GM19438 (cell line): ENCODE results near the gene UNC5CL.

ENCODE experiments used
- ATAC-seq: cut with Tn5 transposase; IDR thresholded peaks from one replicate; pipeline ENCODE4 v1.9.1; 2021; ENCODE audit warnings: low read depth; ENCODE audit not compliant: unreplicated experiment

UNC5CL gene

DNA sequence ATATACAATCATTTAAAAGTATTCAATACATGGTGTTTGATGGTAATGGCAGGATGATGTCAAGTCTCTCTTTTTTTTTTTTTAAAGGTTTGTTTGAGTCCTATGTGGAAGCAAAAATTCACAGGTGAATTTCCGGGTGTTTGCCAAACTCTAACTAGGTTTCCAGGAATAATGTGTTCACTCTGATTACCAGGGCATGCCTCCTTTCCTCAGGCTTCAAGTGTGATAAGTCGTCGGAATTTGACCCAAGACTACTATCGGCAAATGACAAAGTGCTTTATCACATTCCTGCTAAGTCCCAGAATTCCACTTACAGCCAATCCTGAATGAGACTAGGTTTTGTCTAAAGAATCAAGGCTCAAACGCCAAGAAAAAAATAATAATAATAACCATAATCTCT lies 25.8 kb upstream of the UNC5CL start:
- no peak for ATAC-seq

DNA sequence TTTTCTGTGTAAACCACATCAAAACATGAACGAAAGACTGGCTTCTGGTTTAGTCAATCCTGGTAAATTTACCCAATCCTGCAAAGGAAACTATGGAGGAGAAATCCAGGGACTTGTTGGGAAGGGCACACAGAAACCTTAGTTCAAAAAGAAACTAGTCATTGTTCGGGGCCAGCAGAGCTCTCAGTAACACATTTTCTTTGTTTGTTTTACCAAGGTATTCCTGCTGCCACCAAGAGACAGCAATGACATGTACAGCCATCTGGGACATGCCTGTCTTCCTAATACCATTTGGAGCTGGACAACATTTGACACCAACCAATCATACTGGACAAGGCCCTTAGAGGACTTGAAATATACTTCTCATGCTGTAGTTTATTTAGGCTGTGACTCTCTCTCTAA lies 24.9 kb upstream of the UNC5CL start:
- no peak for ATAC-seq

- no peak for ATAC-seq
These were observed 23.0 kb upstream of the UNC5CL start for GRCh38 chr6:41062056-41062455.

- ATAC-seq, result no peak
These were observed 22.2 kb upstream of the UNC5CL start for GRCh38 chr6:41061196-41061726.

DNA sequence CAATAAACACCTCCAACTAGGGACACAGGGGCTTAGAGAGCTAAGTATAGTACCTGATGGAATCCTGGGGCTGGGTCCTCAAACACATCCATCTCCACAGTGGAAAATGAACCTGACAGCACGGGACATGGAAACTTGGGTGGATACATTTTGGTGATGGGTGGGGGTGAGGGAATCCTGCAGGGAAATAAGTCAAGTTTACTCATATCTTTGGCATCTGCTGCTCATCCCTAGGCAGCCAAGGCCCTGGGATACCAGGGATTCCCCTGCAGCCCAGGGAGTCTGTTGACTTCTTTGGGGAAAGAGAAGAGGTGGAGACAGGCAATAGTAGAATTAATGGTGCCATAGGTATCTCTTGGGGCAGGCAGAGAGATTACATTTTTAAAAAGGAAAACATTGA lies 20.5 kb upstream of the UNC5CL start:
- no peak for ATAC-seq

GRCh38 chr6:41058783-41059181 lies 19.8 kb upstream of the UNC5CL start:
- no peak for ATAC-seq

DNA sequence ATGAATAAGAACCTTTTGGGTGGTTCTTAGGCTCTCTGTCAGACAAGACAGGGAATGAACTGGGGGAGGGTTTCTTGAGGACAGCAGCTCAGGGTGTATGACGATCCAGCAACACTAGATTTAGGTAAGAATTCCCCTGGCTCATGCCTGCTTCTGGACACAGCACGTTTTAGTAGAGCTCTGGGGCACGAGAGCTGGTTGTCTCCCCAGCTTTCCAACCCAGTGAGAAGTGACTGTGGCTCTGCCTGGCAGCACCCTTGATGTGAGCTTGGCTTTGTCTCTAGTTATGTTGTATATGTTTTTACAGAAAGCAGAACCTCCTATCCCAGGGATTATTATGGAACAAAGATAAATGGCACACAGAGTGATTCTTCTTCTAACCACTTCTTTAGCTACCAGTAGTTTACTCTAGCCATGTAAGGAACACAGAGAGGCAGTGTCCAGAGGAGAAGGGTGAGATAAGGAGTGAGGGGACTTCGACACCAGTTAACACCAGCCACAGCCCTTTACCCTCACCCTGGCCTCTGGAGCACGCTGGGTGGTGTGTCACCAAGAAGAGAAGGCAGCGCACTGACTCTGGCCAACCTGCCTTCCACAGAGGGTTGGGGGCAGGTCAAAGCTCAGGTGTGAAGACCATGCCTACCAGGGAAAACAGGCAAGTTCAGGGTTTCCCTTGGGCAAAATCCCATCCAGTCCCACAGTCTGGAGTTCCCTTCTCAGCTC lies 17.9 kb upstream of the UNC5CL start:
- ATAC-seq, result no peak

DNA sequence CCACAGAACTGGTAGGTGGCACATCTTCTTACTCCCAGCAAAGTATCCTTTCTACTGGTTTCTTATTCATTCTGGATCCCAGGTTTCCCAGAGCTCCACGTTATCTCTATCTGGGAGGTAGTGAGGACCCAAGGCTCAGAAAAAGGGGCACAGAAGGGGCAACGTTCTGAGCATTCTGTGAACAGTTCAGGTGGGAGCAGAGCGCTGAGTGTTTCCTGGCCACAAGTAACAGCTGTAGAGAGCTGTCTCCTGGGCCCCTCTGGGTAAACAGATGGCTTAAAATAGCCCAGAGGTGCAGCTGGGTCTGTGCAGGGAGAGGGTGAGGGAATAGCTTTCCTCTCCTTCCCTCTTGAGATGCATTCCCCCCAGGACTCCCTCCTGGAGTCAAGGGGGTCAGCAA lies 16.1 kb upstream of the UNC5CL start:
- ATAC-seq, result no peak

DNA sequence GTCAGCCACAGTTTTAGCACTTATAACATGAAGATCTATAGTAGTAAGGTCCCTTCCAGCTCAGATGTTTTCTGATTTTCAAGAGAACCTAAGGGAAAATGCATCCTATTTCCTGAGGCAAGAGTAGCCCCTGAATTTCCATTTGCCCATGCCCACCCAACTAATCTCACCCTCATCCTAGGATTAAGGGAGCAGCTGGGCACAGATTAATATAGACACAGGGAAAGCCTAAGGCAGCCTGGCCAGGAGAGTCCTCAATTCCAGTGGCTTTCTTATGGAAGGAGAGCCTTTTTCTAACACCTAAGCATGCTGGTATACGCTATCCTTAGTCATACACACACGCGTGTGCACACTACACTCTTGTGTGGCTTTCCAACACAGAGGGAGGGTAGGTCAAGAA lies 15.5 kb upstream of the UNC5CL start:
- ATAC-seq, result no peak

DNA sequence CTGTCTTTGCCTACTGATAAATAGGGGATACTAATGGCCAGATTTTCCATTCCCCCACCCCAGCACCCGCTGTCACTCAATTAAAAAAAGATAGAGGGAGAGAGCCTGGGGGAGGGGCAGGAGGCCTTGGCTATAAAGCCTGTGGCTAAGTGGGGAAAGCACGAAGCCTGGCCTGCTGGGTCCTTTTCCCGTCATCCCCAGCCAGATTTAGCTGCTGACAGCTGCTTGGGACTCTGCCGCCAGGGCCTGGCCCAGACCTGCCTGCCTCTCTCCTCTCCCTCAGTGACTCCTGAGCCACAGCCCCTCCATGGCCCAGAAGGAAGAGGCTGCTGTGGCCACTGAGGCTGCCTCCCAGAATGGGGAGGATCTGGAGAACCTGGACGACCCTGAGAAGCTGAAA lies 14.0 kb upstream of the UNC5CL start, which contains the start of gene APOBEC2:
Gene APOBEC2 (plus strand): TSS at position 162 of the 400 bp plus-strand sequence. CDS start 146 bp downstream, at position 308.
- ATAC-seq, result no peak

- ATAC-seq, result no peak
These were observed 12.9 kb upstream of the UNC5CL start for GRCh38 chr6:41051873-41052272.

DNA sequence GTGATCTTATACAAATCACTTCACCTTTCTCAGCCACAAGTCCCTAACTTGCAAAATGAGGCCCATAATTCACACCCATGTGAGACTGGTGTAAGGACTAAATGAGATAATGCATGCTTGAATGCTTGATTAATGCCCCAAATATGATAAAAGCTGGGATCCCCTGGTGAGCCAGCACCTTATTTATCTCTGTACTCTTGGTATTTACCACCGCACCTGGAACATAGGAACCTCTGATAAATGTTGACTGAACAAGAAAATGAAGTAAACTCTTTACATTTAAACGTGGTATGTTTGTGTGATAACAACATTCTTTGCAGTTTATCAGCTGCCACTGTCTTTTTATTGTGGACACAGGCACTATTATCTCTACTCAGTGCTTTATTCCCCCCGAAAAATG lies 11.5 kb upstream of the UNC5CL start:
- ATAC-seq, result no peak

- ATAC-seq, result no peak
These were observed 10.9 kb upstream of the UNC5CL start for GRCh38 chr6:41049955-41050354.

DNA sequence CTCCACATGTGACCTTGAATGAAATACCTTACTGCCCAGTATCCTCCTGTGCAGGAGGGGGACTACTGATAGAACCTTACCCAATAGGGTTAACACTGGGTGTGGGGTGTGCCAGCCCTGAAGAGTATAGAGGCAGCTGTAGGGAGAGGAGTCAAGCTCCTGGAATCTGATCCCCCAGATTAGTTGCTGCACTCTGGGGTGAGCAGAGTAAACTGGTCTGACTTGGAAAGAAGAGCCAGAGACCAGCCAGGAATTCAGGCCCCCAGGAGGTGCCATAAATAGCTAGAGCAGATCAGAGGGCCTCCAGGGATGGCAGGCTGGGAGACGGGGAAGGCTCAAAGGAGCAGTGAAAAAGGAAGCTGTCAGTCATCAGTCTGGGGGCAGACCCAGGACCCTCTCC lies 10.5 kb upstream of the UNC5CL start:
- ATAC-seq, result no peak

DNA sequence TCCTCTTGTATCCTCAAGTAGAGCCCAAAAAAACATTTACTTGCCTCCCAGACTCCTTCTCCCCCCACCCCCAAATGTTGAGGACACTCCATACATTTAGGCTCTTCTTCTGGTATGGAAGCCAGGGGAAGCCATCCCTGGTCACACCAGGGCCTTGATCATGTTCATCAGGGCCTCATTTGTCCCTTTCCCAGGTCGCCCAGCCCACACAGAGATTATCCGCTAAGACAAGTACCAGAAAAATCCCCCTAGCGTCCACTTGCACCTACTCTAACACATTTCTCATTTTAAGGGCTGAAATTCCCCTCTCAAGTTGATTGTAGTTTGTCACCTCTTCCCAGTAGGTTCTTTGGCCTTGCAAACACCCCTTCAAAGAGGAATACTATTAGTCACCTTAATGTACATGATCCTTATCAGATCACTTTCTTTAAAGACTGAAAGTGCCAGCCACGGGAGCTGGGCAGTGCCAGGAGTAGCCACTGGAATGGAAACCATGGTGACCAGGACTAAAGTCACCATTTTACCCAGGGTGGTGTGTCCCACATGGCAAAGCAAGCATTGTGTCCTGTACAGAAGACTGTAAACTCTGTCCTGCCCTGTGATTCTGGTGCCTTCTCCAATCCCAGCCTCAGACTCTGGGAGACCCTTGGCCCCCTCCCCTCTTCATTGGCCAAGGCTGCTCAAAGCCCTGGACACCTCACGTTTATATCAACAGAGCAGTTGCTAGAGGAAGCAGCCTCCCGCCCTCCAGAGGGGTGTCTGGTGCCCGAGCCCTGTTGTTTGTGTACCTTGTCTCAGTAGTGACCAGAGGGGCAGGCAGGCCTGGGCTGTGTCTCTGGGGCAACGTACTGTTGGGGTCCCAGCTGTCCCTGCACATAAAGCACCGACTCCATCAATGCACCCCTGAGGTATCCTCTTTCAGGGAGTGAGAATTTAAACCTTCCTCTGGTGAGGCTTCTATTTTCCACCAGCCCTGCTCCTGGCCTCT lies 9.0 kb upstream of the UNC5CL start:
- no peak for ATAC-seq

GRCh38 chr6:41047306-41047705 lies 8.3 kb upstream of the UNC5CL start:
- ATAC-seq, result no peak

- ATAC-seq, result no peak
These were observed 7.1 kb upstream of the UNC5CL start for GRCh38 chr6:41046084-41046483.

- no peak for ATAC-seq
These were observed 6.6 kb upstream of the UNC5CL start for GRCh38 chr6:41045664-41046063.

- ATAC-seq, result no peak
These were observed 4.1 kb upstream of the UNC5CL start for GRCh38 chr6:41043151-41043550.

- ATAC-seq, result no peak
These were observed 3.4 kb upstream of the UNC5CL start, which contains the start of gene TSPO2 for GRCh38 chr6:41042226-41043055. Gene TSPO2 (plus strand): TSS chr6:41042467. CDS start chr6:41042986, 519 bp downstream.
